Astrocyte of the spinal cord (primary cell): ENCODE measurements around the gene CHST12.
"Not testable (repeated sequence)": the region's sequence is repeated elsewhere in the genome, so short reads cannot be mapped to it uniquely, and the experiment has no call there.

Source experiments
- DNase-seq: peaks from one replicate; pipeline ENCODE4 v3.0.0; 2011; ENCODE audit warnings: low read depth, low spot score
- H3K4me3 ChIP-seq: 2 replicates; pipeline ENCODE4 v1.5.1; 2011; ENCODE audit warnings: low read depth, mild to moderate bottlenecking, low read length, moderate library complexity
- in situ Hi-C: cut with HindIII; loops from 2 replicates; pipeline ENCODE4 v1.10.0; 2017; ENCODE audit warnings: low sequenced_read_pairs
- TF ChIP-seq, protein P1 (sequence below): IDR thresholded peaks from 2 replicates; pipeline ENCODE4 v1.5.1; 2012; ENCODE audit warnings: low read depth, mild to moderate bottlenecking, low read length, inconsistent platforms

Gene CHST12

GRCh38 chr7:2388637-2388954 lies 14.8 kb upstream of the CHST12 start:
- no peak overlapping the region for H3K4me3 ChIP-seq
- in situ Hi-C loops = no loop called here
- DNase-seq = no peak
- TF ChIP-seq, protein P1, sequence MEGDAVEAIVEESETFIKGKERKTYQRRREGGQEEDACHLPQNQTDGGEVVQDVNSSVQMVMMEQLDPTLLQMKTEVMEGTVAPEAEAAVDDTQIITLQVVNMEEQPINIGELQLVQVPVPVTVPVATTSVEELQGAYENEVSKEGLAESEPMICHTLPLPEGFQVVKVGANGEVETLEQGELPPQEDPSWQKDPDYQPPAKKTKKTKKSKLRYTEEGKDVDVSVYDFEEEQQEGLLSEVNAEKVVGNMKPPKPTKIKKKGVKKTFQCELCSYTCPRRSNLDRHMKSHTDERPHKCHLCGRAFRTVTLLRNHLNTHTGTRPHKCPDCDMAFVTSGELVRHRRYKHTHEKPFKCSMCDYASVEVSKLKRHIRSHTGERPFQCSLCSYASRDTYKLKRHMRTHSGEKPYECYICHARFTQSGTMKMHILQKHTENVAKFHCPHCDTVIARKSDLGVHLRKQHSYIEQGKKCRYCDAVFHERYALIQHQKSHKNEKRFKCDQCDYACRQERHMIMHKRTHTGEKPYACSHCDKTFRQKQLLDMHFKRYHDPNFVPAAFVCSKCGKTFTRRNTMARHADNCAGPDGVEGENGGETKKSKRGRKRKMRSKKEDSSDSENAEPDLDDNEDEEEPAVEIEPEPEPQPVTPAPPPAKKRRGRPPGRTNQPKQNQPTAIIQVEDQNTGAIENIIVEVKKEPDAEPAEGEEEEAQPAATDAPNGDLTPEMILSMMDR = no peak

DNA sequence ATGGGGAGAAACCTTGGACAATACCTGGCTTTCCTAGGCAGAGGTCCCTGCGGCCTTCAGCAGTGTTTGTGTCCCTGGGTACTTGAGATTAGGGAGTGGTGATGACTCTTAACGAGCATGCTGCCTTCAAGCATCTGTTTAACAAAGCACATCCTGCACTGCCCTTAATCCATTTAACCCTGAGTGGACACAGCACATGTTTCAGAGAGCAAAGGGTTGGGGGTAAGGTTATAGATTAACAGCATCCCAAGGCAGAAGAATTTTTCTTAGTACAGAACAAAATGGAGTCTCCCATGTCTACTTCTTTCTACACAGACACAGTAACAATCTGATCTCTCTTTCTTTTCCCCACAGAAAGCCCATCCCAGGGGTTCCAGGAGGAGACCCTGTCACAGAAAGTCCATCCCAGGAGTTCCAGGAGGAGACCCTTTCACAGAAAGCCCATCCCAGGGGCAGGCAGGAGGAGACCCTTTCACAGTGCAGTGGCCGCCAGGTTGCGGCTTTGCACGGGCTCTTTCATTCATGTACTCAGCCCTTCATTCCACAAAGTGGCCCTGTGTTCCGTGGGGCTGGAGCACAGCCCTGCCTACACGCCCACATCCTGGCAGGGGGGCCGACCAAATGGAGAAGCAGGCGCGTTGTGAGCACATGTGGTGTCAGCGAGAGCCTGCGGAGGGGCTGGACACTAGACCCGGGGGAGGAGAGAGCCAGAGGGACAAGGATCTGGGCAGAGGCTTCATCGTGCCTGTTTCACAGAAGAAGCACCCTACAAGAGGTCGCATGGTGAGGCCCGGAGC lies 13.2 kb upstream of the CHST12 start:
- peak; percentile 55 for DNase-seq
- in situ Hi-C loops, H3K4me3 ChIP-seq: not testable (repeated sequence)

DNA sequence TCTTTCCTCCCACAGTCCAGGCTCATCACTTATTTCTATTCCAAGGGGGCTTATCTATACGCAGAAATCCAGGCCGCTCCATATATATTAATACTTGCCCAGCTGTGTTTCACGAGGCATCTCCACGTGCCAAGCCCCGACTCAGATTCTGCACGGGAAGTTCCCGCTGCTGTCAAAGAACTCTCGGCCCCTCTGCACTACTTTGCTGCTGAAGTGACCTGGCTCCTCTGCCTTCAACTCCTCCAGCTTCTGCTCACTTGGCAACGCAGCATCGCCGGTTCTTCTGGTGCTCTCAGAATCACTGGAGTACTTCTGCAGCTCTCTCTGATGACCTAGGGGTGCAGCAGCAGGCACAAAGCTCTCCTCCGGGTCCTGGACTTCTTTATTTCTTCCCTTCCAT lies 9.7 kb upstream of the CHST12 start:
- DNase-seq = no peak
- TF ChIP-seq, protein P1 = no peak
- no peak overlapping the region for H3K4me3 ChIP-seq
- in situ Hi-C loops = no loop called here

DNA sequence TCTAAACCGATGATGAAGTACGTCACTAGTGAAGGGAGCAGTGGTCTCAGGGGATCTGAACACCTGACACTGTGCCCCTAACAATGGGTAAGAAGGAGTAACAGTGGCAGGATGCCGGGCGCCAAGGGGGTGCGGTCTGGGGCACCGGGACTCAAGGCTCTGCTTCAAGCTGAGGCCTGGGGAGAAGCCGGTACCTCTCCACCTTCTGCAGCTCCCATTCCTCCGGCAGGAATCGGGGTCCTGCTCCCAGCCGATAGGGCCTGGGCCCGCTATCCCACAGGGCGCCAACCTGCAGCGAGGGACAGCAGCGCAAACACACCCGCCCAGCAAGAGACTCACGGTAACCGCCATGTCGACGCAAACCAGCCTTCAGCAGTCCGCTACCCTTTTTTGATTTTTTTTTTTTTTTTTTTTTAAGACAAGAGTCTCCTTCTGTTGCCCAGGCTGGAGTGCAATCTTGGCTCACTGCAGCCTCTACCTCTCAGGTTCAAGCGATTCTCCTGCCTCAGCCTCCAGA lies 8.8 kb upstream of the CHST12 start:
- H3K4me3 ChIP-seq = no peak overlapping the region
- no peak for DNase-seq
- TF ChIP-seq, protein P1 = no peak
- in situ Hi-C loops = no loop called here

DNA sequence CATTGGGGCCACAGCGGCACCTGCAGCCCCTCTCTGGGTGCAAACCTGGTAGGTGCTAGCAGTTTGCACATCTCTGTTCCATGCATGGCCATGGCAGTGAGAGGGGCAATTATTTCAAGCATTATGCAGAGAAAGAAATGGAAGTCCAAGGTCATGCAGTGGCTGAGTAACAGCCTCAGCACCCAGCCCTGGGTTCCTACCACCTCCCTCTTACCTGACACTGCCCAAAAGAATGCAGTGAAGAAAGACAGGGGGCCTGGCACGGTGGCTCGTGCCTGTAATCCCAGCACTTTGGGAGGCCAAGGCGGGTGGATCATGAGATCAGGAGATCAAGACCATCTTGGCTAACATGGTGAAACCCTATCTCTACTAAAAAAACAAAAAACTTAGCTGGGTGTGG lies 4.9 kb upstream of the CHST12 start:
- H3K4me3 ChIP-seq = no peak overlapping the region
- no peak for DNase-seq
- TF ChIP-seq, protein P1 = no peak
- in situ Hi-C loops = no loop called here

DNA sequence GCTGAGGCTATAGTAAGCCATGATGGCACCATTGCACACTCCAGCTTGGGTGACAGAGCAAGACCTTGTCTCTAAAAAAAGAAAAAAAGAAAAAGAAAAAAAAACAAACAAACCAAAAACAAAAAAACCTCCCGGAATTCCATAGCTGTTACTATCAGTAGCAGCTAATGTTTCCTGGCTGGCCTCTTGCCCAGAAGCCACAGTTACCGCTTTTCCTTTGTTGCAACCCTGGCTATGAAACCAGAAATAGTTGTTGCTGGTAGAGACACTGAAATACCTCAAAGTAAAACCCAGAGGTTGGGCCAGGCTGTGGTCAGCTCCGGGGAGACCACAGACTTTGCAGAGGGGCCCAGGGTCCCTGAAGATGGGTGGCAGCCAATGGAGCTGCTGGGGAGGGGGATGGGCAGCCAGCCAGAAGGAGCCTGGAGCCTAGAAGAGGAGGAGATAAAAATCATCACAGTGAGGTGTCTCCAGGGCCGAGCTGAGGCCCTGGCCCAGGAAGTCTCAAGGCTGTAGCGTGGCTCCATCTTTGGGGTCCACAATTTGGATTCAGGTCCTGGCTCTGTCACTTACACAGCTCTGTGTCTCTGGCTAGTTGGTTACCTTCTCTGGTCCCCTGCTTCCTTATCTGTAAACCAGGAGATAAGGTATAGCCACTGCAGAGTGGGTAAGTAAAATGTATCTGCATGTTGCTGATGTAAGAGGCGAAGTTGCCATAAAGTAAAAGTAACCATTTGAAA lies 3.4 kb upstream of the CHST12 start:
- in situ Hi-C loops = no loop called here
- TF ChIP-seq, protein P1 = no peak
- DNase-seq = peak; percentile 98
- H3K4me3 ChIP-seq = no peak overlapping the region

DNA sequence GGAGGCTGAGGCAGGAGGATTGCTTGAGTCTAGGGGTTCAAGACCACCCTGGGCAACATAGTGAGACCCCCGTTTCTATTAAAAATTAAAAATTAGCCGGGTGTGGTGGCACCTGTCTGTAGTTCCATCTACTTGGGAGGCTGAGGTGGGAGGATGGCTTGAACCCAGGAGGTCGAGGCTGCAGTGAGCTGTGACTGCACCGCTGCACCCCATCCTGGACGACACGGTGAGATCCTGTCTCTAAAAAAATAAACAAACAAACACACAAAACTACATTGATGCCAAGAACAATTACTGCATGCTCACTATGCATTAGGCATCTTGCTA lies 761 bp upstream of the CHST12 start:
- in situ Hi-C loops = no loop called here
- no peak for DNase-seq
- peak overlapping the region; percentile 60 for H3K4me3 ChIP-seq
- TF ChIP-seq, protein P1 = no peak
